Measurements from ENCODE around the gene GTF2H4. TPM values are rescaled to one million over a fixed set of nuclear protein-coding genes. Genes with fewer than 3 reads are reported as not detected.

The GTF2H4 gene
- total RNA-seq, 1 donor from 2014 or later, result 73.0 TPM

GRCh38 chr6:30894381-30894780, 13.6 kb upstream of the GTF2H4 start:
- H3K9me3 Mint-ChIP-seq (ENCODE audit: low read depth), result no peaks in the 10 kb centered on the region
- no peak for TF ChIP-seq CTCF (IDR thresholded peaks at IDR 0.05; ENCODE audit: unreplicated experiment)
- no peaks in the 10 kb centered on the region for H3K4me1 Mint-ChIP-seq (ENCODE audit: low read depth)
- no peak overlapping the region for H3K4me3 Mint-ChIP-seq (ENCODE audit: low read depth)
- H3K27ac Mint-ChIP-seq, result no peak overlapping the region
- no peaks in the 10 kb centered on the region for H3K27me3 Mint-ChIP-seq
- peaks cover 30% of the 10 kb centered on the region for H3K36me3 Mint-ChIP-seq (ENCODE audit: insufficient read depth)
- DNase-seq (ENCODE audit: low spot score, unreplicated experiment), result no peak

- TF ChIP-seq CTCF (IDR thresholded peaks at IDR 0.05; ENCODE audit: unreplicated experiment), result no peak
- no peaks in the 10 kb centered on the region for H3K9me3 Mint-ChIP-seq (ENCODE audit: low read depth)
- no peaks in the 10 kb centered on the region for H3K4me1 Mint-ChIP-seq (ENCODE audit: low read depth)
- H3K36me3 Mint-ChIP-seq (ENCODE audit: insufficient read depth), result peaks cover 27% of the 10 kb centered on the region
- no peak overlapping the region for H3K27ac Mint-ChIP-seq
- no peaks in the 10 kb centered on the region for H3K27me3 Mint-ChIP-seq
- no peak overlapping the region for H3K4me3 Mint-ChIP-seq (ENCODE audit: low read depth)
- no peak for DNase-seq (ENCODE audit: low spot score, unreplicated experiment)
These were observed 13.1 kb upstream of the GTF2H4 start for GRCh38 chr6:30894935-30895334.

GRCh38 chr6:30895343-30895742, 12.7 kb upstream of the GTF2H4 start:
- TF ChIP-seq CTCF (IDR thresholded peaks at IDR 0.05; ENCODE audit: unreplicated experiment), result no peak
- Mint-ChIP-seq H3K36me3 (ENCODE audit: insufficient read depth) (peaks cover 26% of the 10 kb centered on the region), H3K9me3 (ENCODE audit: low read depth) (no peaks in the 10 kb centered on the region), H3K4me3 (ENCODE audit: low read depth) (no peak overlapping the region), H3K27me3 (no peaks in the 10 kb centered on the region), H3K27ac (peak overlapping the region; percentile 43), H3K4me1 (ENCODE audit: low read depth) (no peaks in the 10 kb centered on the region)
- no peak for DNase-seq (ENCODE audit: low spot score, unreplicated experiment)

GRCh38 chr6:30896541-30896940, 11.5 kb upstream of the GTF2H4 start:
- Mint-ChIP-seq H3K27ac (no peak overlapping the region), H3K4me1 (ENCODE audit: low read depth) (no peaks in the 10 kb centered on the region), H3K27me3 (no peaks in the 10 kb centered on the region), H3K4me3 (ENCODE audit: low read depth) (no peak overlapping the region), H3K36me3 (ENCODE audit: insufficient read depth) (peaks cover 24% of the 10 kb centered on the region), H3K9me3 (ENCODE audit: low read depth) (no peaks in the 10 kb centered on the region)
- DNase-seq (ENCODE audit: low spot score, unreplicated experiment), result no peak
- no peak for TF ChIP-seq CTCF (IDR thresholded peaks at IDR 0.05; ENCODE audit: unreplicated experiment)

GRCh38 chr6:30897882-30898281, 10.1 kb upstream of the GTF2H4 start:
- Mint-ChIP-seq H3K4me3 (ENCODE audit: low read depth) (no peak overlapping the region), H3K36me3 (ENCODE audit: insufficient read depth) (peaks cover 18% of the 10 kb centered on the region), H3K9me3 (ENCODE audit: low read depth) (no peaks in the 10 kb centered on the region), H3K27ac (no peak overlapping the region), H3K4me1 (ENCODE audit: low read depth) (no peaks in the 10 kb centered on the region), H3K27me3 (no peaks in the 10 kb centered on the region)
- no peak for TF ChIP-seq CTCF (IDR thresholded peaks at IDR 0.05; ENCODE audit: unreplicated experiment)
- no peak for DNase-seq (ENCODE audit: low spot score, unreplicated experiment)

All from progenitor cell of endocrine pancreas (in vitro differentiated cells).